ENCODE data around the gene HGFAC.

The HGFAC gene

DNA sequence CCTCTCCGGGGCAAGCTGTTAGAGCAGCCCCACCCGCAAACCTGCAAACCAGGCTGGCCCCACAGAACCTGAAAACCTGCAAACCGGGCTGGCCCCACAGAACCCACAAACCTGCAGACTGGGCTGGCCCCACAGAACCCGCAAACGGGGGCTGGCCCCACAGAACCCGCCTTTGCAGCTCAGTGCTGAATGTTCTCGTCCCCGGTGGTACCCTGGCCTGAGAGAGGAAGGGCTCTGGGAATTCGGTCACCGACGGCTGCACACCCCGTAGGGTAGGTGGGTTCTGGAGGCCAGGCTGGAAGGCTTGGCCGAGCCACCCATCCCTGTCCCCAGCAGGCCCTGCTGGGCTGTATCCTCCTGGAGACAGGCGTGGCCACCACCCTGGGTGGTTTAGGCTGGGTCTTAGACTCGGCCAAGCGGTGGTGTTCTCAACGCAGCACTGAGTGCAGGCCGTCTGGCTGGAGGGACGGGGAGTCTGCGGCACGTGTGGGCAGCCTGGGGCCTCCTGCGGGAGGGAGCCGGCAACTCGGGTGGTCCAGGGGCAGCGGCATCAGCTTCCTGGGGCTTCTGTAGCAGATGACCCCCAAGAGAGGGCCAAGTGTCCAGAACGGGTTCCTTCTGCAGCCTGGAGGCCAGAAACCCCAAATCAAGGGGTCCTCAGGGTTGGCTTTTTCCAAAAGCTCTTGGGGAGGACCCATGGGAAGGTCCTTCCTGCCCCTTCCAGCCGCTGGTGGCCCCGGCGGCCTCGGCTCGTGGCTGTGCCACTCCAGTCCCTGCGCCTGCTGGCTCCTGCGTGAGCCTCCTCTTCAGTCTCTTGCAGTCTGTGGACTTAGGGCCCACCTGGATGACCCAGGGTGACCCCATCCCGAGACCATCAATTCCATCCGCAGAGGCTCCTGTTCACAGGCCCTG is 36.9 kb downstream of the HGFAC start:
- Histone ChIP-seq H3K4me3 (IDR thresholded peaks at IDR 0.05; ENCODE audit: insufficient read depth, low read depth, low read length) (no peak overlapping the region), H4K20me1 (ENCODE audit: insufficient read depth) (no peaks in the 10 kb centered on the region), H3K9ac (no peak overlapping the region), H3K27ac (no peak overlapping the region), H3K27me3 (ENCODE audit: insufficient read depth, low read depth) (peaks cover 42% of the 10 kb centered on the region; the same call in 1 of the 2 replicates), H3K36me3 (ENCODE audit: insufficient read depth) (no peaks in the 10 kb centered on the region), H3K4me1 (ENCODE audit: low read depth, poor library complexity, severe bottlenecking) (no peaks in the 10 kb centered on the region), H2AFZ (ENCODE audit: low read depth) (no peak overlapping the region), H3K4me2 (no peak overlapping the region), H3K79me2 (ENCODE audit: insufficient read depth, low read depth) (no peaks in the 10 kb centered on the region)
- no peak for TF ChIP-seq CTCF (conservative IDR thresholded peaks at IDR 0.05; ENCODE audit: low read depth, low read length)

DNA sequence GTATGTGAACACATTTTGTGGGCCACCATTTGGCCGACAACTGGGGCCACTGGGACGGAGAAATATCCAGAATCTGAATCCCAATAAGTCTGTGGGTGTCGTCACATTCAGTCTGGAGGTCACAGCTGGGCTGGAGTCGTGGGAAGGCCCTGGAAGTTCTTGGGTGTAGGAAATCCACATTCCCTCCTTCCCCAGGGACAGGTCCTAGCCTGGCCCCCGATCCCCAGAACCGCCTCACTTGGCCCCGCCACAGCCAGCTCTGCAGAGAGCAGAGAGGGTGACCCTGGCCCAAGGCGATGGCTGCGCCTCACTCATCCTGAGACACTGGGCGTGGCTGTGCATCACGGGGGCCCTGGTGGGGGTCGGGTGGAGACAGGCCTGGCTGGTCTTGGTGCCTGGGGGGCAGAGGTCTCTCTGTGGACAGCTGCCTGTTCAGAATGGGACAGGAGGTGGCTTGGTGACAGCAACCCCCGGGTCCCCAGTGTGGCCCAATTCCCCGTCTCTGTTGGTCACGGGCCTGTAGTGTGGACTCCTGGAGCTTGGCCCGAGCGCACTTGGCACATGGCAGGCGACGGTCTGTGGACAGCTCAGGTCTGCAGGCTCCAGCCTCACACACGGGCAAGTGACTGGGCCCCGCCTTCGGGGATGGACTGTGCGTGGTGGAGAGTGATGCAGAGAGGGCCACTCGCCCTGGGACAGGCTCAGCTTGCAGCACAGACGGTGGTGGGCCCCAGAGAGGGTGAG is 37.8 kb downstream of the HGFAC start:
- Histone ChIP-seq H3K36me3 (ENCODE audit: insufficient read depth) (no peaks in the 10 kb centered on the region), H3K79me2 (ENCODE audit: insufficient read depth, low read depth) (no peaks in the 10 kb centered on the region), H3K4me3 (IDR thresholded peaks at IDR 0.05; ENCODE audit: insufficient read depth, low read depth, low read length) (no peak overlapping the region), H3K4me1 (ENCODE audit: low read depth, poor library complexity, severe bottlenecking) (no peaks in the 10 kb centered on the region), H4K20me1 (ENCODE audit: insufficient read depth) (no peaks in the 10 kb centered on the region), H3K9ac (no peak overlapping the region), H3K4me2 (no peak overlapping the region), H3K27ac (no peak overlapping the region), H3K27me3 (ENCODE audit: insufficient read depth, low read depth) (peaks cover 43% of the 10 kb centered on the region; the same call in 1 of the 2 replicates), H2AFZ (ENCODE audit: low read depth) (no peak overlapping the region)
- no peak for TF ChIP-seq CTCF (conservative IDR thresholded peaks at IDR 0.05; ENCODE audit: low read depth, low read length)

DNA sequence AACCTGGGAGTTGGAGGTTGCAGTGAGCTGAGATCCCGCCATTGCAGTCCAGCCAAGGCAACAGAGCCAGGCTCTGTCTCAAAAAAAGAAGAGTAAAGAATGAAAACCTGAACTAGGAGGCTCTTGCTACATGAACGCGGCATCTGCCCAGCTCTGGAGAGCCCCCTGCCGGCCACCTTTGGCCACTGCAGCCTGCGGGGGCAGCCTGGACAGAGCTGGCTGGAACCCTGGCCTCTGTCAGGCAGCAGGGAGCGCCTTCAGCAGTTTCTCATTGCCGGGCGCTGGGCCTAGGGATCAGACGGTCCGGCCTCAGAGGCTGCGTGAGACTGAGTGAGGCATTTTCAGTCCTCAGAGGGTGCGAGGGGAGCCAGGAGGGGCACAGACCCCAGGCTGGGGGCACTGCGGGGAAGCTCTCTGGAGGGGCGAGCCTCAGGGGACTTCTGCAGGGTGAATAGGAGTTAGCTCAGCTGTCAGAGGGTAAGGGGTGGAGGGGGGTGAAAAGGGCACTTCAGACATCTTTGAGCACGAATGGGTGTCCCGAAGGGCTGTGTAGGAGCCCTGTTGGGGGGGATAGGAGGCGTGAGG is 38.9 kb downstream of the HGFAC start:
- no peak overlapping the region for H3K4me2 ChIP-seq
- H3K79me2 ChIP-seq (ENCODE audit: insufficient read depth, low read depth) = no peaks in the 10 kb centered on the region
- TF ChIP-seq CTCF (conservative IDR thresholded peaks at IDR 0.05; ENCODE audit: low read depth, low read length) = peak; percentile 78
- no peak overlapping the region for H2AFZ ChIP-seq (ENCODE audit: low read depth)
- H3K4me3 ChIP-seq (IDR thresholded peaks at IDR 0.05; ENCODE audit: insufficient read depth, low read depth, low read length) = no peak overlapping the region
- H3K36me3 ChIP-seq (ENCODE audit: insufficient read depth) = no peaks in the 10 kb centered on the region
- H3K4me1 ChIP-seq (ENCODE audit: low read depth, poor library complexity, severe bottlenecking) = no peaks in the 10 kb centered on the region
- no peak overlapping the region for H3K9ac ChIP-seq
- peaks cover 46% of the 10 kb centered on the region; the same call in 1 of the 2 replicates for H3K27me3 ChIP-seq (ENCODE audit: insufficient read depth, low read depth)
- no peaks in the 10 kb centered on the region for H4K20me1 ChIP-seq (ENCODE audit: insufficient read depth)
- H3K27ac ChIP-seq = no peak overlapping the region

DNA sequence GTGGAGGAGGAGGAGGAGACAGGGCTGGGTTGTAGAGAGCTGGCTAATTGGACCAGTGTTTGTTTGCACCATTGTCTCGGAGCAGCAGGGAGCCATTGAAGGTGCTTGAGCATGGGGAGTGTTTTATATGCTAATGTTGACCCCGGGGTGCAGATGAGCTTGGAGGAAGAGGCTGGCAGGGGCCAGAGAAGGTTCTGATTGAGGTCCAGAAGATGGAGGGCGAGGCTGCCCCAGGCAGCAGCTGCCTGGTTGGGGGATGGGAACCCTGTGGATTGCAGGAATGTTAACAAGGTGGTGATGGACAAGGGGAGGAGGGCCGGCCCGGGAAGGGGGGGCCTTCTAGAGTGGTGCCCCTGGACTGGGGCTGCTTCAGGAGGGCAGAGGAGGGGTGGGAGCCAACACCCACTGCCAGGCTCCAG is 39.4 kb downstream of the HGFAC start:
- no peaks in the 10 kb centered on the region for H3K79me2 ChIP-seq (ENCODE audit: insufficient read depth, low read depth)
- no peaks in the 10 kb centered on the region for H3K4me1 ChIP-seq (ENCODE audit: low read depth, poor library complexity, severe bottlenecking)
- H2AFZ ChIP-seq (ENCODE audit: low read depth) = no peak overlapping the region
- H3K4me2 ChIP-seq = no peak overlapping the region
- no peak for TF ChIP-seq CTCF (conservative IDR thresholded peaks at IDR 0.05; ENCODE audit: low read depth, low read length)
- H3K36me3 ChIP-seq (ENCODE audit: insufficient read depth) = no peaks in the 10 kb centered on the region
- no peak overlapping the region for H3K27ac ChIP-seq
- no peak overlapping the region for H3K9ac ChIP-seq
- peaks cover 46% of the 10 kb centered on the region; the same call in 1 of the 2 replicates for H3K27me3 ChIP-seq (ENCODE audit: insufficient read depth, low read depth)
- H3K4me3 ChIP-seq (IDR thresholded peaks at IDR 0.05; ENCODE audit: insufficient read depth, low read depth, low read length) = no peak overlapping the region
- H4K20me1 ChIP-seq (ENCODE audit: insufficient read depth) = no peaks in the 10 kb centered on the region
